T-helper 1 cell treated with Interleukin-12 subunit alpha and Interleukin-12 subunit beta and Interleukin-4 antibody, amounts not matched to agents 30 μg/mL and 1 μg/mL, for 36 hours (primary cell): ENCODE data around the gene SLC44A4.
"Not testable (repeated sequence)": the region's sequence is repeated elsewhere in the genome, so short reads cannot be mapped to it uniquely, and the experiment has no call there.

ENCODE experiments used
- H3K27ac Mint-ChIP-seq: one replicate; pipeline ENCODE4 v1.8.0; 2021; ENCODE audit warnings: mild to moderate bottlenecking, mixed read lengths
- H3K27me3 Mint-ChIP-seq: one replicate; pipeline ENCODE4 v1.8.0; 2021; ENCODE audit warnings: low read depth, mixed read lengths
- H3K36me3 Mint-ChIP-seq: one replicate; pipeline ENCODE4 v1.8.0; 2021; ENCODE audit warnings: low read depth, mixed read lengths
- H3K4me1 Mint-ChIP-seq: one replicate; pipeline ENCODE4 v1.8.0; 2021; ENCODE audit warnings: low read depth, mixed read lengths
- H3K4me3 Mint-ChIP-seq: one replicate; pipeline ENCODE4 v1.8.0; 2021; ENCODE audit warnings: mild to moderate bottlenecking, moderate library complexity, mixed read lengths
- H3K9me3 Mint-ChIP-seq: one replicate; pipeline ENCODE4 v1.8.0; 2021; ENCODE audit warnings: mixed read lengths

The SLC44A4 gene

DNA sequence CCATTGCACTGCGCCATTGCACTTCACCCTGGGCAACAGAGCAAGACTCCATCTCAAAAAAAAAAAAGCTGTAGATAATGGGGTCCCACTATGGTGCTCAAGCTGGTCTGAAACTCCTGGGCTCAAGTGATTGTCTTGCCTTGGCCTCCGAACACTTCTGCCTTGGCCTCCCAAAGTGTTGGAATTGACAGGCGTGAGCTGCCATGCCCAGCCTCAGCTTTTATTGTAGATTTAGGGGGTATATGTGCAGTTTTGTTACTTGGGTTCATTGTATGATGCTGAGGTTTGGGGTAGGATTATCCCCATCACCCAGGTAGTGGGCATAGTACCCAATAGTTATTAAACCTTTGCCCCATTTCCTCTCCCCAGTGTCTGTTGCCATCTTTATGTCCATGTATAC lies 39.8 kb downstream of the SLC44A4 start:
- Mint-ChIP-seq H3K4me3 (peak overlapping the region; percentile 32), H3K27me3 (no peaks in the 10 kb centered on the region), H3K9me3 (no peaks in the 10 kb centered on the region), H3K27ac (no peak overlapping the region), H3K4me1 (peaks cover 31% of the 10 kb centered on the region), H3K36me3 (peaks cover 37% of the 10 kb centered on the region)

DNA sequence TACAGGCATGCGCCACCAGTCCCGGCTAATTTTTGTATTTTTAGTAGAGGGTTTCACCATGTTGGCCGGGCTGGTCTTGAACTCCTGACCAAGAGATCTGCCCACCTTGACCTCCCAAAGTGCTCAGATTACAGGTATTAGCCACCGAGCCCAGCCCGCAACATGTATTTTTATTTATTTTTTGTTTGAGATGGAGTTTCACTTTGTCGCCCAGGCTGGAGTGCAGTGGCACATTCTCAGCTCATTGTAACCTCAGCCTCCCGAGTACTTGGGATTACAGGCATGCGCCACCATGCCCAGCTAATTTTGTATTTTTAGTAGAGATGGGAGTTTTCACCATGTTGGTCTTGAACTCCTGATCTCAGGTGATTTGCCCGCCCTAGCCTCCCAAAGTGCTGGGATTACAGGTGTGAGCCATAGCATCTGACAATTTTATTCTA lies 40.7 kb downstream of the SLC44A4 start:
- peaks cover 33% of the 10 kb centered on the region for H3K4me1 Mint-ChIP-seq
- peaks cover 37% of the 10 kb centered on the region for H3K36me3 Mint-ChIP-seq
- not testable (repeated sequence) for H3K9me3 Mint-ChIP-seq, H3K27me3 Mint-ChIP-seq
- peak overlapping the region; percentile 95 for H3K4me3 Mint-ChIP-seq
- peak overlapping the region; percentile 12 for H3K27ac Mint-ChIP-seq

DNA sequence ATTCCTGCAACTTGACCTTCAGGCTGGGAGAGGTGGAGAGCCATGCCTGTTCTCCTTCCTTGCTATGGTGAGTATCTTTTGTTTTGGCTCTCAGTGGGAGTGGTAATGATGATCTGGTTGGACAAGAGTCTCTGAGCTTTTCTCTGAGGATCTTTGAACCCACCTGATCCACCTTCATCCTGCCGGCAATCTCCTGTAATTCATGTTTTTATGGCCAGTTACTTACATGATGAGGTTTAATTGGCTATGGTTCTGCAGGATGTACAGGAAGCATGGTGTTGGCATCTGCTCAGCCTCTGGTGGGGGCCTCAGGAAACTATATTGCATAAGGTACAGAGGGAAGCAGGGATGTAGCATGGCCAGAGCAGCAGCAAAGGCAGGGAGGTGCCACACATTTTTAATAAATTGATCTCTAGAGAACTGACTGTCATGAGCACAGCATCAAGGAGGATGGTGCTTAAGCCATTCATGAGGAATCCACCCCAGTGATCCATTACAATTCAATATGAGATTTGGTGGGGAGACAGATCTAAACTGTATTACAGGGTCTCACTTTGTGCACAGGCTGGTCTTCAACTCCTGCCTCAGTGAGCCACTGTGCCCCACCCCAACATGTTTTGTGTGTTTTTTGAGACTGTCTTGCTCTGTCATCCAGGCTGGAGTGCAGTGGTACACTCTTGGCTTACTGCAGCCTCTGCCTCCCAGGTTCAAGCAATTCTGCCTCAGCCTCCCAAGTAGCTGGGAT lies 41.3 kb downstream of the SLC44A4 start:
- Mint-ChIP-seq H3K4me1 (peaks cover 33% of the 10 kb centered on the region), H3K4me3 (peak overlapping the region; percentile 95), H3K36me3 (peaks cover 37% of the 10 kb centered on the region), H3K27ac (peak overlapping the region; percentile 12), H3K27me3 (no peaks in the 10 kb centered on the region), H3K9me3 (no peaks in the 10 kb centered on the region)

DNA sequence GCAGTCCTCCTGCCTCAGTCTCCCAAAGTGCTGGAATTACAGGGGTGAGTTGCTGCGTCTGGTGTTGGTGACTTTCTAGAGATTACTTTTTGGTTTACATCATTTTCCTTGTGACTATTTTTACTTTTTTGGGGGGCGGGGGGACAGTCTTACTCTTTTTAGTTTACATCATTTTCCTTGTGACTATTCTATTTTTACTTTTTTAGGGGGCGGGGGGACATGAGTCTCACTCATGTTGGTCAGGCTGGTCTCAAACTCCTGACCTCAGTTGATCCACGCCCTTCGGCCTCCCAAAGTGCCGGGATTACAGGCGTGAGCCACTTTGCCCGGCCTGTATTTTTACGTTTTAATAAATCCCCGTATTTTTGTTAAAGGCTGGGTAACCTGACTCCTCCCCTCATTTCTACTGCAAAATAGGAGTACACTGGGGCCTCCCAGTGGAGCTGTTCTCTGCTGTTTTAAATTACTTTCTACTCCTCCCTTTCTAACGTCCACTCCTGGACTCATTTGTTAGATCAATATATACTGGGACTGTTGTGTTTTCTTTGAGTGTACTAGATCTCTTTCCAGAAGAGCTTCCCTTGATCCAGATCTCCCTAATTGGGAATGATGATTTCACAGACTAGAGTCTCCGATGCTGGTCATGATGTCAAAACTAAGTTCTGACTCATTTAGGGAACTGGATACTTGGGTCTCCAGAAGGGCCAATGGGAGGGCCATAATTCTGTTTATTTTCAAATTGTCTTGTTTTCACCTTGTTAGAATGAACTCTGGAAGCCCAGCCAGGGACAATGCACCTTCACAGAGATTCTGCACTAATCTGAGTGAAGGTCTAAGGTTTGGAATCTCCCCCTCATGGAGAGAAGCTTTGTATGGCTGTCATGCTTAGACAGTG lies 42.1 kb downstream of the SLC44A4 start:
- Mint-ChIP-seq H3K27me3 (no peaks in the 10 kb centered on the region), H3K4me3 (peak overlapping the region; percentile 95), H3K4me1 (peaks cover 31% of the 10 kb centered on the region), H3K27ac (peak overlapping the region; percentile 98), H3K9me3 (no peaks in the 10 kb centered on the region), H3K36me3 (peaks cover 37% of the 10 kb centered on the region)

DNA sequence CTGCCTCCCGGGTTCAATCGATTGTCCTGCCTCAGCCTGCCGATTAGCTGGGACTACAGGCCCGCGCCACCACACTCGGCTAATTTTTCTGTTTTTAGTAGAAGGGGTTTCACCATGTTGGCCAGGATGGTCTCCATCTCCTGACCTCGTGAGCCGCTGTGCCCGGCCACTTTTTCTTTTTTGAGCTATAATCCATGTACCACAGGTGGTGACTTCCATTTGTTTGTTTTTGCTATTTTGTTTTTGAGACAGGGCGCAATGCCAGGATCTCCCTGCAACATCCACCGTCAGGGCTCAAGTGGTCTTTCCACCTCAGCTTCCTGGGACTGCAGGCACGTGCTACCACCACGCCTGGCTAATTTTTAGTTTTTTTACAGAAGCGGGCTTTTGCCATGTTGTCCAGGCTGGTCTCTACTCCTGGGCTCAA lies 42.7 kb downstream of the SLC44A4 start:
- peaks cover 31% of the 10 kb centered on the region for H3K4me1 Mint-ChIP-seq
- H3K27ac Mint-ChIP-seq: peak overlapping the region; percentile 98
- peak overlapping the region; percentile 95 for H3K4me3 Mint-ChIP-seq
- H3K9me3 Mint-ChIP-seq: no peaks in the 10 kb centered on the region
- H3K36me3 Mint-ChIP-seq: peaks cover 37% of the 10 kb centered on the region
- H3K27me3 Mint-ChIP-seq: no peaks in the 10 kb centered on the region

DNA sequence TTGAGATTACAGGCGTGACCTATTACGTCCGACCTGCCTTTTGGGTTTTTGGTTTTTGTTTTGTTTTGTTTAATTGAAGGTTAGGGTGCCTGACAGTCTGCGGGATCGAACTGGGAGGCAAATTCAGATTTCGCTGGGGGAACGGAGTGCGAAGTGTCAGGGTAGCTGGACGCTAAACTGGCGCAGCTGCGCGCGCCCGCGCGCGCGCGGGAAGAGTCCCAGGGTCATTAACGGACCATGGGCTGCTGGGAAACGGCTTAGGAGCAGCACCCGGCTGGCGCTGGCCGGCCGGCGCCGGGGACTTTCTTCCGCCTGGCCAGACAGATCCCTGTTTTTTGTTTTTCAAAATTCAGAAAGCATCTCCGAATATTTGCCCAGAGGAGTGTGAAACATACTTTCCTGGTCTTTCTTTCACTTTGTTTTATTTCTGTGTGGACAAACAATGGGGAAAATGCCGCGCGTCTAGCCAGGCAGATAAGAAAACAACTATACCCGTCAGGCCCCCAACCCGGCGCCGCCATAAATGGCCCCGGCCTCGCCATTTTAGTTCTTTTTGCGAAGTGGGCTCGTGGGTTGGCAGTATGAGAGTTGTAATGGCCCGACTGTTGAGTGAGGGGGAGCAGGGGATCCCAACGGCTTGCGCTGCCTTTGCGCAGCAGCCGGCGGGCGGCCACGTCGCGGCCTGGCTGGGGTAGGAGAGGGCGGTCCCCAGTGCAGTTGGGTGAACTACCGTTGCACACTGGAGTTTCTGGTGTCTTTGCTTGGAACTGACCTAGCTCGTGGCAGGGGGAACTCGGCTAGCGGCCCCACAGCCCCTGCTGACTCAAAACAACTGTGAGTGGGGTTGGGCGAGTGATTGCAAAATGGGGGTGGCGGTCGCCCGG lies 44.2 kb downstream of the SLC44A4 start:
- peak overlapping the region; percentile 98 for H3K27ac Mint-ChIP-seq
- H3K36me3 Mint-ChIP-seq: peaks cover 38% of the 10 kb centered on the region
- peak overlapping the region; percentile 95 for H3K4me3 Mint-ChIP-seq
- H3K27me3 Mint-ChIP-seq: no peaks in the 10 kb centered on the region
- no peaks in the 10 kb centered on the region for H3K9me3 Mint-ChIP-seq
- peaks cover 35% of the 10 kb centered on the region for H3K4me1 Mint-ChIP-seq

DNA sequence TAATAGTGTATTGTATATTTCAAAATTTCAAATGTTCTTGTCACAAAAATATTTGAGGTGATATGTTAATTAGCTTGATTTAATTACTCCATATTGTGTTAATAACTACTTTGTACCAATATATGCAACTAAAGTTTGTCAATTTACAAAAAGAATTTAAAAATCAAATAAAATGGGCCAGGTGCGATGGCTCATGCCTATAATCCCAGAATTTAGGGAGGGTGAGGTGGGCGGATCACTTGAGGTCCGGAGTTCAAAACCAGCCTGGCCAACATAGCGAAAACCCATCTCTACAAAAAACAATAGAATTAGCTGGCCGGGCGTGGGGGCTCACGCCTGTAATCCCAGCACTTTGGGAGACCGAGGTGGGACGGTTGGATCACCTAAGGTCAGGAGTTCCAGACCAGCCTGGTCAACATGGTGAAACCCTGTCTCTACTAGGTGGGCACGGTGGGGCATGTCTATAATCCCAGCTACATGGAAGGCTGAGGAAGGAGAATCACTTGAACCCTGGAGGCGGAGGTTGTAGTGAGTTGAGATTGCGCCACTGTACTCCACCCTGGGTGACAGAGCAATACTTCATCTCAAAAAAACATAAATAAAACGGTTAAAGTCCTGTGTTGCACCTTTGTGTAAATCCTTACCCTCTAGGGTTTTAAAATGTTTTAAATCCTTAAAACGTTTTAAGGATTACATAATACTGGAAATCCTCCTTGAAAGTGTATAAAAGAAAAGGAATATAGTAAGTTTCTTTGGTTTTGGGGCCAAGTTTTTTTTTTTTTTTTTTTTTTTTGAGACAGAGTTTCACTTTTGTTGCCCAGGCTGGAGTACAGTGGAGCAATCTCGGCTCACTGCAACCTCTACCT lies 47.2 kb downstream of the SLC44A4 start:
- Mint-ChIP-seq H3K9me3 (no peaks in the 10 kb centered on the region), H3K4me3 (peak overlapping the region; percentile 95), H3K27me3 (no peaks in the 10 kb centered on the region), H3K4me1 (peaks cover 25% of the 10 kb centered on the region), H3K27ac (peak overlapping the region; percentile 79), H3K36me3 (peaks cover 18% of the 10 kb centered on the region)

DNA sequence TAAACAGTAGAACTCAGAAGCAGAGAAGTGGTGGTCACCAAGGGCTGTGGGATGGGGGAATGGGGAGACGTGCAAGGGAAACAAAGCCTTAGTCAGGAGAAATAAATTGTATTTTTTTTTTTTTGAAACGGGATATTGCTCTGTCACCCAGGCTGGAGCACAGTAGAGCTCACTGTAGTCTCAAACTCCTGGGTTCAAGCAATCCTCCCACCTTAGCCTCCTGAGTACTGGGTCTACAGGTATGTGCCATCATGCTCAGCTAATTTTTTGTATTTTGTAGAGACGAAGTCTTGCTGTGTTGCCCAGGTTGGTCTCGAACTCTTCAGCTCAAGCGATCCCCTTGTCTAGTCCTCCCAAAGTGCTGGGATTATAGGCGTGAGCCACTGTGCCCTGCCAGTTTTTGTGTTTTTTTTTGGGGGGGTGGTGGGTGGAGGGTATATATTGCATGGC lies 47.9 kb downstream of the SLC44A4 start:
- H3K27me3 Mint-ChIP-seq: no peaks in the 10 kb centered on the region
- no peaks in the 10 kb centered on the region for H3K9me3 Mint-ChIP-seq
- H3K4me1 Mint-ChIP-seq: peaks cover 22% of the 10 kb centered on the region
- peaks cover 12% of the 10 kb centered on the region for H3K36me3 Mint-ChIP-seq
- H3K27ac Mint-ChIP-seq: peak overlapping the region; percentile 79
- H3K4me3 Mint-ChIP-seq: peak overlapping the region; percentile 95

DNA sequence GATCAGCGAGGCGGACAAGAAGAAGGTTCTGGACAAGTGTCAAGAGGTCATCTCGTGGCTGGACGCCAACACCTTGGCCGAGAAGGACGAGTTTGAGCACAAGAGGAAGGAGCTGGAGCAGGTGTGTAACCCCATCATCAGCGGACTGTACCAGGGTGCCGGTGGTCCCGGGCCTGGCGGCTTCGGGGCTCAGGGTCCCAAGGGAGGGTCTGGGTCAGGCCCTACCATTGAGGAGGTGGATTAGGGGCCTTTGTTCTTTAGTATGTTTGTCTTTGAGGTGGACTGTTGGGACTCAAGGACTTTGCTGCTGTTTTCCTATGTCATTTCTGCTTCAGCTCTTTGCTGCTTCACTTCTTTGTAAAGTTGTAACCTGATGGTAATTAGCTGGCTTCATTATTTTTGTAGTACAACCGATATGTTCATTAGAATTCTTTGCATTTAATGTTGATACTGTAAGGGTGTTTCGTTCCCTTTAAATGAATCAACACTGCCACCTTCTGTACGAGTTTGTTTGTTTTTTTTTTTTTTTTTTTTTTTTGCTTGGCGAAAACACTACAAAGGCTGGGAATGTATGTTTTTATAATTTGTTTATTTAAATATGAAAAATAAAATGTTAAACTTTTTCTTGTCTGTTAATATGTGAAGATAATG lies 49.0 kb downstream of the SLC44A4 start:
- Mint-ChIP-seq H3K36me3 (peaks cover 5% of the 10 kb centered on the region), H3K9me3 (no peaks in the 10 kb centered on the region), H3K27ac (peak overlapping the region; percentile 79), H3K4me3 (peak overlapping the region; percentile 95), H3K27me3 (no peaks in the 10 kb centered on the region), H3K4me1 (peaks cover 26% of the 10 kb centered on the region)

DNA sequence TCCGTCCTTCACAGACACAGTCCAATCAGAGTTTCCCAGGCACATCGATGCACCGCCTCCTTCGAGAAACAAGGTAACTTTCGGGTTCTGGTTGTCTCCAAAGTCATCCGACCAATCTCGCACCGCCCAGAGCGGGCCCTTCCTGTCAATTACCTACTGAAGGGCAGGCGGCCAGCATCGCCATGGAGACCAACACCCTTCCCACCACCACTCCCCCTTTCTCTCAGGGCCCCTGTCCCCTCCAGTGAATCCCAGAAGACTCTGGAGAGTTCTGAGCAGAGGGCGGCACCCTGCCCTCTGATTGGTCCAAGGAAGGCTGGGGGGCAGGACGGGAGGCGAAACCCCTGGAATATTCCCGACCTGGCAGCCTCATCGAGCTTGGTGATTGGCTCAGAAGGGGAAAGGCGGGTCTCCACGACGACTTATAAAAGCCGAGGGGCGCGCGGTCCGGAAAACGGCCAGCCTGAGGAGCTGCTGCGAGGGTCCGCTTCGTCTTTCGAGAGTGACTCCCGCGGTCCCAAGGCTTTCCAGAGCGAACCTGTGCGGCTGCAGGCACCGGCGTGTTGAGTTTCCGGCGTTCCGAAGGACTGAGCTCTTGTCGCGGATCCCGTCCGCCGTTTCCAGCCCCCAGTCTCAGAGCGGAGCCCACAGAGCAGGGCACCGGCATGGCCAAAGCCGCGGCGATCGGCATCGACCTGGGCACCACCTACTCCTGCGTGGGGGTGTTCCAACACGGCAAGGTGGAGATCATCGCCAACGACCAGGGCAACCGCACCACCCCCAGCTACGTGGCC lies 51.3 kb downstream of the SLC44A4 start, which contains the start of gene HSPA1B:
HSPA1B (plus strand) TSS at position 453 of the 794 bp plus-strand sequence; CDS start at position 666, 213 bp downstream.
- Mint-ChIP-seq H3K9me3 (no peaks in the 10 kb centered on the region), H3K36me3 (peaks cover 4% of the 10 kb centered on the region), H3K27ac (peak within 1 kb of the TSS; percentile 96), H3K4me1 (peaks cover 34% of the 10 kb centered on the region), H3K27me3 (no peaks in the 10 kb centered on the region), H3K4me3 (peak within 1 kb of the TSS; percentile 86)

DNA sequence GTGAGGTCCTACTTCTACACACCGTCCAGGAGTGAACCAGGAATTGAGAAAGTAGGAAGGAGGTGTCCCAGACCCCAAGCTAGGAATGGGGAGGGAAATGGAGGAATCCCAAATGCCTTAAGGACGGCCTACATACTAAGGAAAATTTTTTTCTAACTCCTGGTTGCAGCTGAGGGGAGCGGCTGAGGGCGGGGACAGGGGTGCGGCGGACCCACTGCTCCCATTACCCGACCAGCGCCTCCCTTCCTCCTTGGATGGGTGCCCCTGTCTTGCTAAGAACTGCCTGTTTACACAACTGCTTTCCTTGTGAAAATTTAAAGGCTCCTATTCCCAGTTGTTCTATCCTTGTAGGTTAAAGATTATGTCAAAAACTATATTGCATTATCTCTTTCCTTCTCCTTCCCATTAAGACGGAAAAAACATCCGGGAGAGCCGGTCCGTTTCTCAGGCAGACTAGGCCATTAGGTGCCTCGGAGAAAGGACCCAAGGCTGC lies 52.0 kb downstream of the SLC44A4 start:
- Mint-ChIP-seq H3K27ac (peak overlapping the region; percentile 96), H3K27me3 (no peaks in the 10 kb centered on the region), H3K4me1 (peaks cover 39% of the 10 kb centered on the region), H3K36me3 (peaks cover 7% of the 10 kb centered on the region), H3K9me3 (no peaks in the 10 kb centered on the region), H3K4me3 (peak overlapping the region; percentile 86)

DNA sequence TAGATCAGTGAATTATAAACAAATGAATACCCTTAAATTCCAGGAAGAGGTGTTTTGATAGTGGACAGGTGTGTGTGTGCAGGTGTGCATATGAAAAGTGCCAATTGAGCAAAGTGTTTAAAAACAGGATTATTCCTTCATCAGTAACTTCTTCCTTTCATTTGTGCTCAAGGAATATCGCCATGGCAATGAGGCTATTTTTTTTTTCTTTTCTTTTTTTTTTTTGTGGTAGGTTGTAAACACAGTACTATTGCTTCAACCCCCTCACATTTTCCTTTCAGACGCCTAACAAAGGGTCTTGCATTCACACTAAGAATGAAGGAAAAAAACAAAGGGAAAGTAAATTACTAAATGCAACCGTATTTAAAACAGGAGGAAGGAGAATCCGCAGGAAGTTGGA lies 53.2 kb downstream of the SLC44A4 start:
- Mint-ChIP-seq H3K36me3 (peaks cover 7% of the 10 kb centered on the region), H3K27ac (peak overlapping the region; percentile 96), H3K9me3 (no peaks in the 10 kb centered on the region), H3K27me3 (no peaks in the 10 kb centered on the region), H3K4me3 (peak overlapping the region; percentile 86), H3K4me1 (peaks cover 38% of the 10 kb centered on the region)
